Esophagus muscularis mucosa (tissue), 3 donors: ENCODE data around the gene KRTAP5-2.
"Not testable (repeated sequence)": the region's sequence is repeated elsewhere in the genome, so short reads cannot be mapped to it uniquely, and the experiment has no call there.

Source experiments
- CTCF ChIP-seq, 3 experiments: fragments of 200-600 bp in 2 of 3; fragments of 450-650 bp in 1 of 3; sonication (generic) in 2 of 3; IDR thresholded peaks; one replicate each; pipeline ENCODE4 v1.5.1; 2017 to 2019; ENCODE audit warnings: antibody characterized with exemption in 3 of 3, mild to moderate bottlenecking in 2 of 3, moderate library complexity in 1 of 3
- POLR2A ChIP-seq: fragments of 450-650 bp; IDR thresholded peaks from one replicate; pipeline ENCODE4 v1.6.1; 2017; ENCODE audit warnings: antibody characterized with exemption, moderate library complexity, mild to moderate bottlenecking, low read depth
- POLR2AphosphoS5 ChIP-seq, 2 donors: sonication (generic); formaldehyde crosslinking; IDR thresholded peaks; one replicate each; pipeline ENCODE4 v1.6.1; 2017; ENCODE audit warnings: antibody characterized with exemption in 2 of 2

GRCh38 chr11:1575756-1576155, 22.3 kb downstream of the KRTAP5-2 start:
- TF ChIP-seq CTCF (IDR thresholded peaks at IDR 0.05); POLR2A; POLR2AphosphoS5 (IDR thresholded peaks at IDR 0.05): not testable (repeated sequence)
